ENCODE results near the gene GLI3.

GLI3 gene

DNA sequence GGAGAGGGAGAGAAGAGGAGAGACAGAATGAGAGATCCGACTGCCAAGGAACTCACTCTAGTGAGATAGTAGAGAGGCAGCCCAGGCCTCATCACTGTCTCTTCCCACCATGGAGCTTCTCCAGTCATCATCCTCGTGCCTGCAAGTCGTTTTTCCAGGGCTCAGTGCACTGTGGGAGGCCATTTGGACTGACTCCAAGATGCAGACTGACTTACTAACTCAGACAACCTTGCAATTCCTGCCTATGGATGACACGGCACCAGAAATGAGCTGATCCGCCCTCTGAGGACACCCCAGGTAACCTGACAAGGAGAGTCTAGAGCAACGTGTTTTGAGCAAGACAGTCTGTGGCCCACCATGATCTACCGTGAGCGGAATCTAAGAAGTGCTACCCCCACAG, 154.9 kb downstream of the GLI3 start:
- no peak for DNase-seq (ENCODE audit: low read depth)

GRCh38 chr7:42081671-42082070, 155.3 kb downstream of the GLI3 start:
- no peak for DNase-seq (ENCODE audit: low read depth)

DNA sequence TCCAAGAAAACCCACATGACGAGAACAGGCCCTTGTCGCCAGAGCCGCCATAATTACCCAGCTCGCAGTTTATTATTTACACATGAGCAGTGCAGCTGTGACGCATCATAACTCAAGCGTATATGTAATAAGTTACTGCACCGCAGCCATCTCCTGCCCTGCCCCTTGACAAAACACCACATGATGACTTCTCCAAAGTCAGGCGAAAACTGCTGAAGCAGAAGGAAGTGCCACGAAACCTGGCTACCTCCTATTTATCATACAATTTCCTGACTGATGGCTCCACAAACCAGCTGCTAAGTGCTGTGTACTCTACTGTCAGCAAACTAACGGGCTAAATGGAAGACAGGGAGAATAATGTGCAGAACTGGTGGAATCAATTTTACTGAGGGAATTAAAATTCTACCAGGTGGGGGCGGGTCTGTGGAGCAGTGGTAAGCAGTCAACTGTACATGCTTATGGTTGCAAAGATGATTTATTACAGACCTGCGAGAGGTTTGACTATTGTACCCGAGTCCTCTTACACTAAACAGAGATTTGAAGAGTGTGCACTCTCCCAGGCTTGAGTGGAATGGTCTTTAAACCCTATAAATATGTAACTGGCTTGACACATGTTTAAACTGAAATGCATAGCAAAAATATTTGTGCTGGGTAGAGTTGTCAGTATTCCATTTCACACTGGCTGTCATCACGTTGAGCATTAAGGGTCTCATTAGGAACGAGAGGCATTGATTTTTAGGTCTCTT, 156.0 kb downstream of the GLI3 start:
- DNase-seq (ENCODE audit: low read depth) = no peak

- no peak for DNase-seq (ENCODE audit: low read depth)
Observed at GRCh38 chr7:42077271-42078135, 159.5 kb downstream of the GLI3 start.

DNA sequence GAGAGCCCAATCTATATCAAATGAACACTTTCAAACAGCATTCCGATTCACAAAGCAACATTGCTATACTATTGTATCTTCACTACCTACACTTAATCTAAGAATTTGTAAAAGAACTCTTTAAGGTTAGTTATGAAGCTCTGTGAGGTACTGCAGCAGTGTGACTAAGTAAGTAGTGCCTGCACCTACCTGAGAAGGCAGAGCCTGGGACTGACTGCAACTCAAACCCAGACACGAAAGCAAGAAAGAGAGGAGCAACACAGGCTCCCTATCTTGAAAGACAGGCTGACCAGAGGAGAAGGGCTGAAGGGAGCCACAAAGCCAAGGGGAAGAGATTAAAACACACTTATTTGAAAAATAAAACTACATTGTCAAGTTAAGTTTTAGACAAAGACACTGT, 160.1 kb downstream of the GLI3 start:
- DNase-seq (ENCODE audit: low read depth) = no peak

DNA sequence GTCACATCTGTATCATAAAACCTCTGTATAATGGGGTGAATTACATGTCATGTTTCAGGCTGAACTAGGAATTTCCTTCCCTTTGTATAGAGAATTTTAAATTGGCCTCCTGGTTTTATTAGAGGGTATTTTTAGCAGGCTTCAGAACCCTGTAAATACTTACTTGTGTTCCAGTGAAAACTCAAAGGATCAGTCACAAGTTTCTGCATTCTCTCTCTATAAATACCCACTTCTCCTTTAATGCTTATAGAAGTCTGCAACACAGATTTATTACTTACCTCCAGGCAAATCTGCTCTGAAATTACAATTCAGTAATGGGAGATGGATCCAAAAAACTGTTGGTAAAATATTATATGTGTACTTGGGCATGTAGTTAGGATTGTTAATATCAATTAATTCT, 161.6 kb downstream of the GLI3 start:
- DNase-seq (ENCODE audit: low read depth) = no peak

DNA sequence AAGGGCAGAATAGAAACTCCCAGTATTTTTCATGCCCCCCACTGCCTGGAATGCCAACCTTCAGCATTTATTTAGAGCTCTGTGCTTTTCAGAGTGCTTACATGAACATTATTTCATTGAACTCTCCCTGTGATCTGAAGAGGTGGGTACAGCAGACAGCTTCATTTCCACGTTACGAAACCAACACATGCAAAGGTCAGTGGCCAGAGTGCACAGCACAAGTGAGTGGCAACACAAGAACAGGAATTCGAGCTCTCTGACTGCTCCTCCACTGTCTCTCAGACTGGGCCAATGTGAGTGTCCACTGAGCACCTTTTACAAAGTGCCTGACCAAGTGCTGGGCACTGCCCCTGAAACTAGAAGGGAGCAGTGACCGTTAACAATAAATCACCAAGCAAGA, 162.9 kb downstream of the GLI3 start:
- no peak for DNase-seq (ENCODE audit: low read depth)

GRCh38 chr7:42071372-42072261, 165.4 kb downstream of the GLI3 start:
- DNase-seq (ENCODE audit: low read depth) = no peak

DNA sequence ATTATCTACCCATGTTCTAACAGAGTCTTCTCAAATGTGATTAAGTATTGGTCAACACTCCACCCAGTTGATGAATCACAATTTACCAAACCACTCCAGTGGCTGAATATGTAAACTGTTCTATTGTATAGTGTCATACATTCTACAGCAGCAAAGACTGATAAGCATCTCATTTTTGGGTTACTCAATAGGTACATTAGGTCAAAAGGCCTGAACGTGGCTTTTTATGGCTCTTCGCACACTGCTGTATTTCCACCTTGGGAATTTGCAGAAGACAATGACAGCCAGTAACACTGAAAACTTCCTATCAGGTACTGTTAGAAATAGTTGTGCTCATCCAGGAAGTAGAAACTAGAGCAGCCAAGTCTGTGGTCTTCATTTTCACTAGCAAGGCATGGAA, 166.9 kb downstream of the GLI3 start:
- no peak for DNase-seq (ENCODE audit: low read depth)

- DNase-seq (ENCODE audit: low read depth) = no peak
Observed at GRCh38 chr7:42069590-42069989, 167.4 kb downstream of the GLI3 start.

DNA sequence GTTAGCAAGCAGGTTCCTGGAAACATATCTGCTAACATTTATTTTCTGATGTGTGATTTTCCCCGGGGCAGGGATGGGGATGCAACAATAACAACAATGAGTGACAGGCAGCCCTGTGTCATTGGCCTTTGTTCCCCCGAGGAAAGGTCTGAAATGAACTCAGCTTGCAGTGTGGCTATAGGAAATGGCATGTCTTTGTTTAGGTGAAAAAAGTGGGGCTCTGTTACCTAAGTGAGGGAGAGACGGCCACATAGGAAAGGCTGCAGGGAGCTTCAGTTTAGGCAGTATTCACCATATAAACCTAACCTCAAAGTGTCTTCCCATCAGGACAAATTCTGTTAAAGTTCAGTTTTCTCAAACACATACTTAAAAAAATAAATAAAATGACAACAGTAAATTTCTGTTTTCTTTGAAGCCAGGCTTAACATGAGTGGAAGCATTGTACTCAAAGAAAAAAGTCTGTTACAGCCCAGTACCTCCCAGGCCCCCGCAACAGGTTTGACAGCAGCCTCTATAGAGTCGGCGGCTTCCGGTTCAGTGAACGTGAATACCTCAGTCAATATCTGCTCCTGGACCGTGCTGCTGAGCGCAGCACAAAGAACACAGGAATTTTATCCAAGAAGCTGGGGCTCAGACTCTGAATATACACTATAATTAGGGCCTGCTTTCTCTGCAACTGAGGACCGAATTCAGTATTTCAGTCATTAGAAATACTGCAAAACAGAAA, 168.3 kb downstream of the GLI3 start:
- DNase-seq (ENCODE audit: low read depth) = no peak

DNA sequence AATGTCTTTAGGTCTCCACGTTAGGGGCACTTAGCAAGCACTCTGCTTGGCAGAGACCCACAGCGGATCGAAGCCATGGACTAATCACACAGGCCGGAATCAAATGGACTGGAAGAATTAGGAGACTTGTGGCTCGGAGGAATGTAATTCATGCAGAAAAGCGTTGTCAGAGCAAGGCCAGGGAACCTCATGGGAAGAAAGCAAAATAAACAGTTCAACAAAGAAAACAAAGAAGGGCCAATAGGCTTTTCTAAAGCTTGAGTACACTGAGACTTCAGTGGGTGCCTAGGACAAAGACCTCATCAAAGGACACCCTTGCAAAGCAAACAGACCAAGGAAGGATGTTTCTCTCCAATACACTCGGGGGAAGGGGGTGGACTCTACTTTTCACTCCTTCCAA, 171.1 kb downstream of the GLI3 start:
- DNase-seq (ENCODE audit: low read depth) = no peak

DNA sequence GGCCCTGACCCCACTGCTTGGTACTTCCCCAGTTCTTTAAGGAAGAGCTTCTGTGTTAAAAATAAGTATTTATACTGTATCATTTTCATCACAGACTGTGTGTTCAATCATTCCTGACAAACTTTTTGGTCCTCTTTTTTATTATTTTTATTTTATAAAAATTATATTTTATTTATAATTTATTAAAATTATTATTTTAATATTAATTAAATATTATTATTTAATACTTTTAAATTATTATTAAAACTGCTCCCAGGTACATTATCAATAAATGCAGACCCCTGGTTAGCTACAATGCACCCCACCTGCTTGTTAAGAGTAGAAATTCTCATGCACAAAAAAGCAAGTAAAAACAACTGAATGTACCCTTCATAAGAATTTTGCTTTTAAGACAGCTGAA, 172.0 kb downstream of the GLI3 start:
- no peak for DNase-seq (ENCODE audit: low read depth)

DNA sequence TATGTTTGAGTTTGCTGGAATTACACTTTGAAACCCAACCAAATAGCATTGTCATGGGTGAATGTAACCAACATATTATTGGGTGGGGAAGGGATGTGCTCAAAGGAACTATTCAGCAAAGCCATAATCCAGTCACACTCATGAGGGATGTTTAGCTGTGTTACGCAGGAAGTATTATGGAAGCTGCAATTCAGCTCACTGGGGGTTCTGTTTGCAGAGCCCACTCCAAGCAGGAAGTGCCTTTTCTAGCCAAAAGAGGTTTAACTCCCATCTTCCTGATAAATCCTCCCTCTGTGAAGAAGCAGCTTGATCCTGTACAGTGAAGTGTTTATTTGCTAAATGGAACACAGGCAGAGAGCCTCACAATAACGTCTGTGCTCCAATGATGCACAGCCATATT, 172.5 kb downstream of the GLI3 start:
- DNase-seq (ENCODE audit: low read depth) = no peak

DNA sequence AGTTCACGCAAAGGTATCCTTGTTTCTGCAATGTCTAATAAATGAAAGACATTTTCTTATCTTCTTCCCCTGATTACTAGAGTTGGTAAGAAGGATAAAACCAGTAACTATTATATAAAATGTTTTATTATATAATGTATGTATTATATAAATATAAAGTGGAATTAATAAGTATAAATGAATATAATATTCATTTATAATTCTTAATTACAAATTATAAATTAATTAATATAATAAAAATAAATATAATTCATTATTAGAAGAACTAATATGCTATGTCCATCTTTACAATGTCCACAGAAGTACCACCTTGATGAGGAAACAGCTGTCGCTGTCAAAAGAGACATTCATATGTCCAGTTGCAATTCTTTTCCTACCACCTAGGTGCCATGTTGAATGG, 177.7 kb downstream of the GLI3 start:
- DNase-seq (ENCODE audit: low read depth) = no peak

GRCh38 chr7:42057331-42057730, 179.7 kb downstream of the GLI3 start:
- no peak for DNase-seq (ENCODE audit: low read depth)

DNA sequence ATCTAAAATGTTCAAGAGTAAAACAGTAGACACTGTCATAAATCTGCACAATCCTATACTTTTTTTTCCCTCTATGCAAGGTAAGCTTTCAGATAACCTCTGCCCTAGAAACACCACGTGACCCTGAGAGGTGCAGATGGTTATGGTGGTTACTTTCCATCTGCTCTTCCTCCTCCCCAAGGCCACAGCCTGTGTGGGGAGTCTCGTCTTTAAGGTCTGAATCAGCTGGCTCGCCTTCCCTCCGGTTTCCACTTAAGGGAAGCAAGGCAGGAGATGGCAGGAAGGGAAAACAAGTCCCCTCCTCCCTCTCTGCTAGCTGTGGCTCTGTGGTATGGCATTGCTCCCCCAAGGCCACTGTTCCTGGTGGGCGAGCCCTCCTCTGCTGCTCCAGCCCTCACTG, 181.8 kb downstream of the GLI3 start:
- DNase-seq (ENCODE audit: low read depth) = no peak

DNA sequence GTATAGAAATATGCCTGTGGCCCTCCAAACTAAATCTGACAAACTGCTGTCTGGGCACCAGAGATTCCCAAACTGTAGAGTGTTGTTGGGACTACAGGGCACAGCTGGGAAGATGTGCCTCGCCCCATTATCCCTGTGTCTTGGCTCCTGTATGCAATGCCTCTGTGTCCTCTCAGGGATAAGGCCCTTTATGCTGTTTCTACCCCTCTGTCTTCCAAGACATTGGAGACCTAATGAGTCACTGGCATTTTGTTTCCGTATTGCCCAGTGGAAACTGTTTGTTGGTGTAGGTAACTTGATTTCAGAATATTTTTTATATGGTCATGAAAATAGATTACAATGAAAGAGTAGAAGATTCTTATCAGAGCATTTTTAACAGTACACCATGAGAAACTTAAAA, 183.2 kb downstream of the GLI3 start:
- DNase-seq (ENCODE audit: low read depth) = no peak

GRCh38 chr7:42049761-42050160, 187.2 kb downstream of the GLI3 start:
- no peak for DNase-seq (ENCODE audit: low read depth)

DNA sequence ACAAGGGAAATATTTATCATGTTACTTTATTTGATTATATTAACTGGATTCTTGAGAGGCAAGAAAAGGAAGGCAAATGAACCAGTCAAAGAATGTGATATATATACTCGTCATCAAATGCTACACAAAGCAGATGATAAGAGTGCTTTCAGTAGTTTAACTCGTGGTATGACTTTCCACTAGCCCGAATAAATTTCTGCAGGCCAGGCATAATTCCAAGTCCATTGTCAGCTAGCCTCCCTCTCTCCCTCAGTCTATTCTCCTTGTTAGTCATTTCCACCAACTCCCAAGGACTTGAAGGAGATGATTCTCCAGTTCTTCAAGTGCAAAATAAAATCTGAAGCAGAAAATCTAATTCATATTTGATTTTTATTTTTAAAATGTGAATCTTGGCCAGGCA, 190.5 kb downstream of the GLI3 start:
- DNase-seq (ENCODE audit: low read depth) = no peak

GRCh38 chr7:42045961-42046360, 191.0 kb downstream of the GLI3 start:
- no peak for DNase-seq (ENCODE audit: low read depth)

DNA sequence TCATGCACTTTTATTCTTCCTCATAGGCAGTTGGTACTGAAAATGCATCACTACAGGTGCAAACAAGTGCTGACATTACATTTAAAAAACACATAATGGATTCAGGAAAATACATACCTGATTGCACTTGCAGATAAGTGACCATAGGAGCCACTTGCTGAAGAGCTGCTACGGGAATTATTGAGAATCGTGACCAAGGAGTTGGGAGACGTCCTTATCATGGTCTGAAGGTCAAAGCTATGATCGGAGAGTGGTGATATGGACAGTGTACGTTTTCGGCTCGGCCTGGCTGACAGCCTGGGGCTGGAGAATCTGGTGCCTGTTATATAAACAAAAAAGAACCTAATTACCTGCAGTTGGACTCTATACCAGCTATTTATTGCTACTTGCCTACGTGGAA, 197.1 kb downstream of the GLI3 start:
- DNase-seq (ENCODE audit: low read depth) = no peak
